ENCODE measurements around the gene FCSK.

FCSK gene

GRCh38 chr16:70483426-70483825 lies 29.0 kb downstream of the FCSK start:
- DNase-seq (ENCODE audit: low read depth in 2 of 2) = no peak
- no peak overlapping the region for H3K4me3 ChIP-seq (replicated peaks in 1 of 2; ENCODE audit: low read depth in 2 of 2, low read length in 2 of 2)
- TF ChIP-seq, protein P1, sequence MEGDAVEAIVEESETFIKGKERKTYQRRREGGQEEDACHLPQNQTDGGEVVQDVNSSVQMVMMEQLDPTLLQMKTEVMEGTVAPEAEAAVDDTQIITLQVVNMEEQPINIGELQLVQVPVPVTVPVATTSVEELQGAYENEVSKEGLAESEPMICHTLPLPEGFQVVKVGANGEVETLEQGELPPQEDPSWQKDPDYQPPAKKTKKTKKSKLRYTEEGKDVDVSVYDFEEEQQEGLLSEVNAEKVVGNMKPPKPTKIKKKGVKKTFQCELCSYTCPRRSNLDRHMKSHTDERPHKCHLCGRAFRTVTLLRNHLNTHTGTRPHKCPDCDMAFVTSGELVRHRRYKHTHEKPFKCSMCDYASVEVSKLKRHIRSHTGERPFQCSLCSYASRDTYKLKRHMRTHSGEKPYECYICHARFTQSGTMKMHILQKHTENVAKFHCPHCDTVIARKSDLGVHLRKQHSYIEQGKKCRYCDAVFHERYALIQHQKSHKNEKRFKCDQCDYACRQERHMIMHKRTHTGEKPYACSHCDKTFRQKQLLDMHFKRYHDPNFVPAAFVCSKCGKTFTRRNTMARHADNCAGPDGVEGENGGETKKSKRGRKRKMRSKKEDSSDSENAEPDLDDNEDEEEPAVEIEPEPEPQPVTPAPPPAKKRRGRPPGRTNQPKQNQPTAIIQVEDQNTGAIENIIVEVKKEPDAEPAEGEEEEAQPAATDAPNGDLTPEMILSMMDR (IDR thresholded peaks at IDR 0.05; ENCODE audit: low read depth, low read length) = no peak

DNA sequence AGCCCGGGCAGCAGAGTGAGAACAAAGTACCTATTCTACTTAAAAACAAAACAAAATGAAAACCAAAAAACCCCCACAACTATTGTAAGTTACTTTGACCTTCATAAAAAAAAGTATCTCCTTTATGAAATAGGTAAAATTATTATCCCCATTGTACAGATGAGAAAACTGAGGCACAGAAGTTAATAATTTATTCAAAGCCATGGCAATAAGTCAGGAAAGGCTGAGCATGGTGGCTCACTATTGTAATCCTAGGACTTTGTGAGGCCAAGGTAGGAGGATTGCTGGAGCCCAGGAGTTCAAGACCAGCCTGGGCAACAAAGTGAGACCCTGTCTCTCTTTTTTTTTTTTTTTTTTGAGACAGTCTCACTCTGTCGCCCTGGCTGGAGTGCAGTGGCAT lies 30.5 kb downstream of the FCSK start:
- no peak for DNase-seq (ENCODE audit: low read depth in 2 of 2)
- TF ChIP-seq, protein P1 (IDR thresholded peaks at IDR 0.05; ENCODE audit: low read depth, low read length) = no peak
- no peak overlapping the region for H3K4me3 ChIP-seq (replicated peaks in 1 of 2; ENCODE audit: low read depth in 2 of 2, low read length in 2 of 2)

DNA sequence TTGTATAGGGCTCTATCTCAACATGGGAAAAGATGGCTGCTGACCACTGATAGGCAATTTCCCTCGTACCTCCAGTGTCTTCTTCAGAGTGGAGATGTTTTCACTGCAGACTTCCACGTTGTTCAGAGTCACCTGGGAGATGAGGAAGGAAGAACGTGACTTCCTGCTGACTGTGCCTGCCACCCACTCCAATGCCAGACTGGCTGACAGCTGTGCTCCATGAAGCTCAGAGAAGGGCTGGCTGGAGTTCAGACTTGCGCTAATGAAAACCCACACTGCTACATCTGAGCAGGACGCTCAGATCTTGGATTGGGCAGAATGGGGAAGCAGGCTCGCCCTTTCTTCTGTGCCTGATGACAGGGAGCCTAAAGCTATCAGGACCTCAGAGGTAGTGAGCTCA lies 35.9 kb downstream of the FCSK start:
- H3K4me3 ChIP-seq (replicated peaks in 1 of 2; ENCODE audit: low read depth in 2 of 2, low read length in 2 of 2) = no peak overlapping the region
- no peak for DNase-seq (ENCODE audit: low read depth in 2 of 2)
- TF ChIP-seq, protein P1 (IDR thresholded peaks at IDR 0.05; ENCODE audit: low read depth, low read length) = no peak

- no peak overlapping the region for H3K4me3 ChIP-seq (replicated peaks in 1 of 2; ENCODE audit: low read depth in 2 of 2, low read length in 2 of 2)
- TF ChIP-seq, protein P1 (IDR thresholded peaks at IDR 0.05; ENCODE audit: low read depth, low read length) = no peak
- no peak for DNase-seq (ENCODE audit: low read depth in 2 of 2)
Measured at GRCh38 chr16:70493802-70494201, 39.4 kb downstream of the FCSK start.

- TF ChIP-seq, protein P1 (IDR thresholded peaks at IDR 0.05; ENCODE audit: low read depth, low read length) = no peak
- no peak overlapping the region for H3K4me3 ChIP-seq (replicated peaks in 1 of 2; ENCODE audit: low read depth in 2 of 2, low read length in 2 of 2)
- DNase-seq (ENCODE audit: low read depth in 2 of 2) = no peak
Measured at GRCh38 chr16:70494202-70494770, 39.9 kb downstream of the FCSK start.

DNA sequence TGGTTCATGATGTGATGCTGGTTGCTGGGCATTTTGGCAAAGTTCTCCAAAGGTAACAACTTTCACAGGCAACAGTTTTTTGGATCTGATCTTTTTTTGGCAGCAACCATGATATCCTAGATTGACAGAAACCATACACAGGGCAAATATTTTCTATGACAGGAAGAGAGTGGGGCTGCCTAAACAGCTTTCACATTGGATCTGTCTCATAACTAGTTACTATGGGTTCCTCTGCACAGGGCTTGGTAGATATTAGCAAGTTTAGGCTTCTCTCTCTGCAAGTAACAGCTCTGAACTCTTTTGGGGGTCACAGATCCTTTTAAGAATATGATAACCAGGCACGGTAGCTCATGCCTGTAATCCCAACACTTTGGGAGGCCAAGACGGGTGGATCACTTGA lies 40.4 kb downstream of the FCSK start:
- TF ChIP-seq, protein P1 (IDR thresholded peaks at IDR 0.05; ENCODE audit: low read depth, low read length) = no peak
- H3K4me3 ChIP-seq (replicated peaks in 1 of 2; ENCODE audit: low read depth in 2 of 2, low read length in 2 of 2) = no peak overlapping the region
- DNase-seq (ENCODE audit: low read depth in 2 of 2) = no peak

Measured in cardiac fibroblast (primary cell).